ENCODE results near the gene P2RY10.
"Not testable (repeated sequence)": the region's sequence is repeated elsewhere in the genome, so short reads cannot be mapped to it uniquely, and the experiment has no call there.

Gene P2RY10

DNA sequence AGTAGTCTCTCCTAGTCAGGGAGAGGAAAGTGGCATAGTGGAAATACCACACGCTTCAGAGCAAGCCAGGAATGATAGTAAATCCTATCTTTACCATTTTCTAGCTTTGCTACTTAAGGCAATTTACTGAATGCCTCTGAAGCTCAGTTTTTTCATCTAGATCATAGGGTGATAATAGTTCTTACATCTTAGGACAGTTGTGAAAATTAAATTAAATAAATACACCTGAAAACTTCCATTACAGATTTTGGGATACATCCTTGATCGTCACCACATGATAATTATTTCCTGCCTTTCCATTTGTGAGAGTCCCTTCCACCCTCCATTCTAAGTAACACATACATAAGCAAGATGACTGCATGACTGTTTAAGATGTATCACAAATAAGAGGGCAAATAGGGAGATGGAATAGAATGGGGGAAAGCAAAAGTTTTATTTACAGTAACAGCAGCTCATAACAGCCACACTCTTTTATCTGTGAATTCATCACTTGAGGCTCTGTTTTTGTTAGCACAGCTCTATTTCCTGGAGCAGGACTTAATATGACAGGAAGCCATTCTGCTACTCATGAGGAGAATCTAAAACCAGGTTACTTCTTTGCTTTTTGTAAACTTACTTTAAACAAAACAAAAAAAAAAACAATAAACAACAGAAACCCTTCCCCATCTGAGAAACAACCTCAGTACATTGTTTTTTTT lies 13.4 kb downstream of the P2RY10 start:
- Histone ChIP-seq H3K9me3 (ENCODE audit: low read length) (no peaks in the 10 kb centered on the region), H3K9ac (ENCODE audit: low read length) (no peak overlapping the region), H3K27ac (ENCODE audit: low read depth, low read length) (no peak overlapping the region), H3K27me3 (ENCODE audit: control insufficient read depth in 1 of 2, insufficient read depth in 2 of 2, low read length in 2 of 2) (no peaks in the 10 kb centered on the region), H3K36me3 (ENCODE audit: insufficient read depth, low read length) (no peaks in the 10 kb centered on the region), H3K4me1 (ENCODE audit: insufficient read depth, low read length) (no peaks in the 10 kb centered on the region), H3K4me3 (ENCODE audit: low read depth in 1 of 2, low read length in 2 of 2) (no peak overlapping the region)

DNA sequence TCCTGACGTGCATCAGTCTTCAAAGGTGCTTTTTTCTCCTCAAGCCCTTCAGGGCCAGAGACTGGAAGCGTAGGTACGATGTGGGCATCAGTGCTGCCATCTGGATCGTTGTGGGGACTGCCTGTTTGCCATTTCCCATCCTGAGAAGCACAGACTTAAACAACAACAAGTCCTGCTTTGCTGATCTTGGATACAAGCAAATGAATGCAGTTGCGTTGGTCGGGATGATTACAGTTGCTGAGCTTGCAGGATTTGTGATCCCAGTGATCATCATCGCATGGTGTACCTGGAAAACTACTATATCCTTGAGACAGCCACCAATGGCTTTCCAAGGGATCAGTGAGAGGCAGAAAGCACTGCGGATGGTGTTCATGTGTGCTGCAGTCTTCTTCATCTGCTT lies 15.7 kb downstream of the P2RY10 start:
- Histone ChIP-seq H3K4me1 (ENCODE audit: insufficient read depth, low read length) (no peaks in the 10 kb centered on the region), H3K27ac (ENCODE audit: low read depth, low read length) (no peak overlapping the region), H3K9ac (ENCODE audit: low read length) (no peak overlapping the region), H3K36me3 (ENCODE audit: insufficient read depth, low read length) (no peaks in the 10 kb centered on the region), H3K27me3 (ENCODE audit: control insufficient read depth in 1 of 2, insufficient read depth in 2 of 2, low read length in 2 of 2) (no peaks in the 10 kb centered on the region), H3K9me3 (ENCODE audit: low read length) (no peaks in the 10 kb centered on the region), H3K4me3 (ENCODE audit: low read depth in 1 of 2, low read length in 2 of 2) (no peak overlapping the region)

DNA sequence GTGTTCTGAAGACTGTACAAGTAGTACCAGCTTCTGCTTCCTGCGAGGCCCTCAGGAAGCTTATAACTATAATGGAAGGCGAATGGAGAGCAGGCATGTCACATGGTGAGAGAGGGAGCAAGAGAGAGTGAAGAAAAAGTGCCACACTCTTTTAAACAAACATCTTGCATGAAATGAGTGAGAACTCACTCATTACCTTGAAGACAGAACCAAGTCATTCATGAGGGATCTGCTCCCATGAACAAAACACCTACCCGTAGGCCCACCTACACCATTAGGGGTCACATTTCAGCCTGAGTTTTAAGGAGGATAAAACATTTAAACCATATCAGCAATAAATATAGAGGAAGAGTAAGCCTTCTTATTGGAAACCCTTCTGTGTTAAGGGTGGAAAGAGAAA lies 19.4 kb downstream of the P2RY10 start:
- Histone ChIP-seq H3K4me3 (ENCODE audit: low read depth in 1 of 2, low read length in 2 of 2) (no peak overlapping the region), H3K27ac (ENCODE audit: low read depth, low read length) (no peak overlapping the region), H3K36me3 (ENCODE audit: insufficient read depth, low read length) (no peaks in the 10 kb centered on the region), H3K9ac (ENCODE audit: low read length) (no peak overlapping the region), H3K27me3 (ENCODE audit: control insufficient read depth in 1 of 2, insufficient read depth in 2 of 2, low read length in 2 of 2) (no peaks in the 10 kb centered on the region), H3K9me3 (ENCODE audit: low read length) (no peaks in the 10 kb centered on the region), H3K4me1 (ENCODE audit: insufficient read depth, low read length) (no peaks in the 10 kb centered on the region)

DNA sequence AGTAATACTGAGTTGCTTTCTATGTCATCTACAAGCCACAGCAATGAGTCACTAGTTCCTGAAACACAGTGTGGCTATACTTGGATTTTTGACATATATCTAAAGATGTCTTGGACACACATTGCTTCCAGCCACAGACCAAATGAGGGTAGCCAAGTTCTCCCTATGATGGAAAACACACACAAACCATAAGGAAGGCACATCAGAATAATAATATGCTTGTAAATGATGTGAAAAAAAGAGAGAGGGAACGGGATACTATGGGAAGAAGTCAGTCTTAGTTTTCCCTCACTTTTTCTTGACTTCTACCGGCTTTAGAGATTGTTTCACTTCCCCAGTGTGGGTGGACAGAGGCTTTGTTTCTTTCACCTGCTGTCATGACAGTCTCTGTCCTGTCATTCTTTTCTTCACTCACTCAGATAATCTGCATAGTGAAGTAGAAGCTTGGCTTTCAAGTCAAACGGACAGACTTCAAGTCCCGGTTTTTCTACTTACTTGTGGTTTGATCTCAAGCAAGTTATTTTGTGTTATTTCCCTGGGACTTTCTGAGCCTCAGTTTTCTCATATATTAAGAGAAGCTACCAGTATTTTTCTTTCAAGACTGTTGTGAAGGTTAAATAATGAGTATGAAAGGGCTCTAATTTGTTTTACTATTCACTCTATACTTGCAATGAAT lies 34.7 kb downstream of the P2RY10 start:
- Histone ChIP-seq H3K27me3 (ENCODE audit: control insufficient read depth in 1 of 2, insufficient read depth in 2 of 2, low read length in 2 of 2) (no peaks in the 10 kb centered on the region), H3K36me3 (ENCODE audit: insufficient read depth, low read length) (no peaks in the 10 kb centered on the region), H3K9me3 (ENCODE audit: low read length) (no peaks in the 10 kb centered on the region), H3K9ac (ENCODE audit: low read length) (no peak overlapping the region), H3K4me3 (ENCODE audit: low read depth in 1 of 2, low read length in 2 of 2) (no peak overlapping the region), H3K4me1 (ENCODE audit: insufficient read depth, low read length) (no peaks in the 10 kb centered on the region), H3K27ac (ENCODE audit: low read depth, low read length) (no peak overlapping the region)

DNA sequence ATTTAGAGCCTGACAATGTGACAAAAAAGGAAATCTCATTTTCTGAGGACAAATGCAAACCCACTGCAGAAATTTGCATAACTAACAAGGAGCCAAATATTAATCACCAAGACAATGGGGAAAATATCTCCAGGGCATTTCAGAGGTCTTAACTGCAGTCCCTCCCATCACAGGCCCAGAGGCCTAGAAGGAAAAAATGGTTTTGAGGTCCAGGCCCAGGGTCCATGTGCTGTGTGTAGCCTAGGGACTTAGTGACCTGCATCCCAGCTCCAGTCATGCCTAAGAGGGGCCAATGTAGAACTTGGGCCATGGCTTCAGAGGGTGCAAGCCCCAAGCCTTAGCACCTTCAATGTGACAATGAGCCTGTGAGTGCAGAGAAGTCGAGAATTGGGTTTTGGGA lies 44.2 kb downstream of the P2RY10 start:
- no peaks in the 10 kb centered on the region for H3K4me1 ChIP-seq (ENCODE audit: insufficient read depth, low read length)
- no peaks in the 10 kb centered on the region for H3K27me3 ChIP-seq (ENCODE audit: control insufficient read depth in 1 of 2, insufficient read depth in 2 of 2, low read length in 2 of 2)
- no peak overlapping the region for H3K9ac ChIP-seq (ENCODE audit: low read length)

GRCh38 chrX:78997870-78998558 lies 52.8 kb downstream of the P2RY10 start:
- no peak overlapping the region for H3K9ac ChIP-seq (ENCODE audit: low read length)
- no peaks in the 10 kb centered on the region for H3K27me3 ChIP-seq (ENCODE audit: control insufficient read depth in 1 of 2, insufficient read depth in 2 of 2, low read length in 2 of 2)
- no peak overlapping the region for H3K27ac ChIP-seq (ENCODE audit: low read depth, low read length)
- no peaks in the 10 kb centered on the region for H3K4me1 ChIP-seq (ENCODE audit: insufficient read depth, low read length)
- no peaks in the 10 kb centered on the region for H3K9me3 ChIP-seq (ENCODE audit: low read length)
- H3K4me3 ChIP-seq (ENCODE audit: low read depth in 1 of 2, low read length in 2 of 2): no peak overlapping the region
- no peaks in the 10 kb centered on the region for H3K36me3 ChIP-seq (ENCODE audit: insufficient read depth, low read length)

More for the DNA sequence above, 44.2 kb downstream of the P2RY10 start:
- Histone ChIP-seq H3K4me3 (ENCODE audit: low read depth in 1 of 2, low read length in 2 of 2) (no peak overlapping the region), H3K36me3 (ENCODE audit: insufficient read depth, low read length) (no peaks in the 10 kb centered on the region), H3K27ac (ENCODE audit: low read depth, low read length) (no peak overlapping the region), H3K9me3 (ENCODE audit: low read length) (no peaks in the 10 kb centered on the region)

- H3K4me1 ChIP-seq (ENCODE audit: insufficient read depth, low read length); H3K9me3 ChIP-seq (ENCODE audit: low read length); H3K27me3 ChIP-seq (ENCODE audit: control insufficient read depth in 1 of 2, insufficient read depth in 2 of 2, low read length in 2 of 2); H3K9ac ChIP-seq (ENCODE audit: low read length); H3K27ac ChIP-seq (ENCODE audit: low read depth, low read length); H3K4me3 ChIP-seq (ENCODE audit: low read depth in 1 of 2, low read length in 2 of 2); H3K36me3 ChIP-seq (ENCODE audit: insufficient read depth, low read length): not testable (repeated sequence)
These were observed 62.3 kb downstream of the P2RY10 start for GRCh38 chrX:79007540-79007939.
